Left lung (tissue), 10 donors: ENCODE results near the gene CHCHD4. TPM values are rescaled to one million over a fixed set of nuclear protein-coding genes. Genes with fewer than 3 reads are reported as not detected.
"Not testable (repeated sequence)": the region's sequence is repeated elsewhere in the genome, so short reads cannot be mapped to it uniquely, and the experiment has no call there.

ENCODE experiments used
- ATAC-seq: fragments of 200-7000 bp; cut with Tn5 transposase; one replicate; pipeline ENCODE4 v1.9.1; 2020; ENCODE audit warnings: moderate library complexity
- DNase-seq, 4 donors: peaks; one replicate each; pipeline ENCODE4 v3.0.0-alpha.2; 2013 to 2020
- H3K27ac ChIP-seq, 2 donors: fragments of 200-600 bp; sonication (generic) in 1 of 2; one replicate each; pipeline versions ENCODE4 v1.5.0 to v1.8.0; 2020 to 2021
- H3K27me3 ChIP-seq, 2 donors: fragments of 200-600 bp; sonication (generic) in 1 of 2; one replicate each; pipeline versions ENCODE4 v1.5.0 to v1.8.0; 2020 to 2021
- H3K36me3 ChIP-seq, 2 donors: fragments of 200-600 bp; sonication (generic) in 1 of 2; one replicate each; pipeline versions ENCODE4 v1.5.0 to v1.8.0; 2020 to 2021
- H3K4me1 ChIP-seq, 2 donors: fragments of 200-600 bp; one replicate each; pipeline ENCODE4 v1.8.0; 2021
- H3K4me3 ChIP-seq, 2 donors: fragments of 200-600 bp; sonication (generic) in 1 of 2; one replicate each; pipeline versions ENCODE4 v1.5.0 to v1.8.0; 2020 to 2021; ENCODE audit warnings: mild to moderate bottlenecking in 1 of 2
- H3K9me3 ChIP-seq, 2 donors: fragments of 200-600 bp; sonication (generic) in 1 of 2; one replicate each; pipeline versions ENCODE4 v1.5.0 to v1.8.0; 2020 to 2021
- intact Hi-C, 2 donors: fragments of 100-400 bp; cut with DNase I; formaldehyde crosslinking; loops; one replicate each; pipeline versions ENCODE4 v1.11.2 to v1.14.2; 2022
- polyA plus RNA-seq, 6 donors: library from polyadenylated mRNA; unstranded; fragments of 120-200 nt; gene quantifications; one replicate each; pipeline ENCODE4 v1.2.1, GENCODE V29; 2013; ENCODE audit not compliant: insufficient read length in 6 of 6
- total RNA-seq, 2 donors: library from RNA; stranded (reverse); fragmentation: NEBNext Ultra II Directional; extraction: Animal tissue kit (Norgen Biotek cat#: 25700); gene quantifications; one replicate each; pipeline ENCODE4 v1.2.1, GENCODE V29; 2021
- TF ChIP-seq, protein P1 (sequence below), 2 donors: fragments of 200-600 bp; sonication (generic) in 1 of 2; IDR thresholded peaks; one replicate each; pipeline versions ENCODE4 v1.5.0 to v1.8.0; 2021; ENCODE audit warnings: antibody characterized with exemption in 2 of 2
- donor health status: DM: no; HTN: yes; CAD: no.
- donor health status: DM: no; HTN: no; CAD: no.

Gene CHCHD4
- total and polyA plus RNA-seq, 8 donors: 9.6 to 15.3 (median 13.4) TPM

GRCh38 chr3:14117468-14118399 lies 6.9 kb downstream of the CHCHD4 start:
- ATAC-seq: no peak
- H3K4me1 ChIP-seq: peaks cover 0 to 7% of the 10 kb centered on the region in 2 donors
- H3K9me3 ChIP-seq: no peaks in the 10 kb centered on the region
- no peak overlapping the region for H3K27ac ChIP-seq
- DNase-seq: no peak
- peaks cover 0 to 43% of the 10 kb centered on the region in 2 donors for H3K36me3 ChIP-seq
- TF ChIP-seq, protein P1, sequence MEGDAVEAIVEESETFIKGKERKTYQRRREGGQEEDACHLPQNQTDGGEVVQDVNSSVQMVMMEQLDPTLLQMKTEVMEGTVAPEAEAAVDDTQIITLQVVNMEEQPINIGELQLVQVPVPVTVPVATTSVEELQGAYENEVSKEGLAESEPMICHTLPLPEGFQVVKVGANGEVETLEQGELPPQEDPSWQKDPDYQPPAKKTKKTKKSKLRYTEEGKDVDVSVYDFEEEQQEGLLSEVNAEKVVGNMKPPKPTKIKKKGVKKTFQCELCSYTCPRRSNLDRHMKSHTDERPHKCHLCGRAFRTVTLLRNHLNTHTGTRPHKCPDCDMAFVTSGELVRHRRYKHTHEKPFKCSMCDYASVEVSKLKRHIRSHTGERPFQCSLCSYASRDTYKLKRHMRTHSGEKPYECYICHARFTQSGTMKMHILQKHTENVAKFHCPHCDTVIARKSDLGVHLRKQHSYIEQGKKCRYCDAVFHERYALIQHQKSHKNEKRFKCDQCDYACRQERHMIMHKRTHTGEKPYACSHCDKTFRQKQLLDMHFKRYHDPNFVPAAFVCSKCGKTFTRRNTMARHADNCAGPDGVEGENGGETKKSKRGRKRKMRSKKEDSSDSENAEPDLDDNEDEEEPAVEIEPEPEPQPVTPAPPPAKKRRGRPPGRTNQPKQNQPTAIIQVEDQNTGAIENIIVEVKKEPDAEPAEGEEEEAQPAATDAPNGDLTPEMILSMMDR (IDR thresholded peaks at IDR 0.05): no peak
- intact Hi-C loops: loop anchor here in 1 of 2 donors (5.0 kb wide), 1 partner anchor 220 kb away; no protein-coding TSS in a partner anchor
- no peaks in the 10 kb centered on the region for H3K27me3 ChIP-seq
- H3K4me3 ChIP-seq: no peak overlapping the region

DNA sequence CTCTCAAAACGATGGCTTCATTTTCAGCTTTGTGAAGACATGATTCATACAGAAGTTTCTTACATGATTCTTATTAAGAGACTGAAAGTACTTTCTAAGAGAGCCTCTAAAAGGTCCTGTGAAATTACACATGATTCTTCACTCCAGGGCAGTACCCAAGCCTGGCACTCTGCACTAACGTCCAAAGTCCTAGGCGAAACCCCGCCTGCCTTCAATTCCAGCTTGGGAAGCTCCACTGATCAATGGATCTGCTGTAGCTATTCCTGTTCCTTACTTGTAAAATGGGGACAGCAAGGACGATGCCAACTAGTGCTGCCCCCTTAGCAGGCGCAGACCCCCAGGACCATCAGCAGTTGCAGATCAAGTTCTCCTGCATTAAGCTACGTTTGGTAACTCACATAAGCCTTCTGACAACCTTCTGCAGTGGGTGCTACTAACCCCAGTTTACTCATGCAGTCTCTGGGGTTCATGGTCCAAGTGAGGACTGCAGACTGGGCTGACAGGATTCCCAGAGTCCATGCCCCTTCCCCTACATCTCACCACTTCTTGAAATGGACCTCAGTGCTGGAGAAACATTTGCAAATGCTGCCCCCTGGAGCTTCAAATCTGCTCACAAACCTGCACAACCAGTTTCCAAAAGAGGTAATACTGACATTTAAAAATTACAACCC lies 10.6 kb downstream of the CHCHD4 start:
- no peak for ATAC-seq
- H3K4me1 ChIP-seq: peaks cover 0 to 6% of the 10 kb centered on the region in 2 donors
- DNase-seq: peak in 1 of 4 donors; percentile 35
- H3K36me3 ChIP-seq: peaks cover 0 to 61% of the 10 kb centered on the region in 2 donors
- no peak overlapping the region for H3K27ac ChIP-seq
- intact Hi-C loops: no loop called here
- H3K27me3 ChIP-seq: no peaks in the 10 kb centered on the region
- TF ChIP-seq, protein P1 (IDR thresholded peaks at IDR 0.05): no peak
- H3K4me3 ChIP-seq: no peak overlapping the region
- no peaks in the 10 kb centered on the region for H3K9me3 ChIP-seq

DNA sequence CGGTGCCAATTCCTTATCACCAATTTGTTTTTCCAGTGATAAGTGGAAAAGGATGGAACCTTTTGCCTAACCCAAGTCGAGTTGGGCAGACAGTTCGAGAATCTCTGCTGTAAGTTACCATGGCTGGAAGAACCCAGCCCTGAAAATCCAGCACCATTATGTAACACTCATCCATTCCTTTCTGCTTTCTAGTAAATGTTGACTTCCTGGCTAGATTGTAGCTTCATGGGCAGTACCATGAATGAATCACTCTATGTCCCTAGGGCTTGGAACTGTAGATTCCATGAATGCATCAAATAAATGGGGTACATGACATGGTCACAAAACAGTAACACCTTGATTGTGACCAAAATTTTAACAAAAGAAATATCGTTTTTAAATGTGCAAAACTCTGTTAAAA lies 14.0 kb downstream of the CHCHD4 start:
- Histone ChIP-seq H3K4me3 (no peak overlapping the region), H3K4me1 (no peaks in the 10 kb centered on the region), H3K27me3 (no peaks in the 10 kb centered on the region), H3K36me3 (peaks cover 0 to 54% of the 10 kb centered on the region in 2 donors), H3K9me3 (no peaks in the 10 kb centered on the region), H3K27ac (no peak overlapping the region)
- TF ChIP-seq, protein P1 (IDR thresholded peaks at IDR 0.05): no peak
- intact Hi-C loops: no loop called here
- ATAC-seq (no peak), DNase-seq (no peak)

- H3K4me3 ChIP-seq, H3K9me3 ChIP-seq, H3K4me1 ChIP-seq, H3K27ac ChIP-seq, H3K27me3 ChIP-seq, ATAC-seq, intact Hi-C loops, DNase-seq: not testable (repeated sequence)
- H3K36me3 ChIP-seq: peaks cover 0 to 45% of the 10 kb centered on the region in 2 donors
Observed at GRCh38 chr3:14109821-14110220, 14.8 kb downstream of the CHCHD4 start.

DNA sequence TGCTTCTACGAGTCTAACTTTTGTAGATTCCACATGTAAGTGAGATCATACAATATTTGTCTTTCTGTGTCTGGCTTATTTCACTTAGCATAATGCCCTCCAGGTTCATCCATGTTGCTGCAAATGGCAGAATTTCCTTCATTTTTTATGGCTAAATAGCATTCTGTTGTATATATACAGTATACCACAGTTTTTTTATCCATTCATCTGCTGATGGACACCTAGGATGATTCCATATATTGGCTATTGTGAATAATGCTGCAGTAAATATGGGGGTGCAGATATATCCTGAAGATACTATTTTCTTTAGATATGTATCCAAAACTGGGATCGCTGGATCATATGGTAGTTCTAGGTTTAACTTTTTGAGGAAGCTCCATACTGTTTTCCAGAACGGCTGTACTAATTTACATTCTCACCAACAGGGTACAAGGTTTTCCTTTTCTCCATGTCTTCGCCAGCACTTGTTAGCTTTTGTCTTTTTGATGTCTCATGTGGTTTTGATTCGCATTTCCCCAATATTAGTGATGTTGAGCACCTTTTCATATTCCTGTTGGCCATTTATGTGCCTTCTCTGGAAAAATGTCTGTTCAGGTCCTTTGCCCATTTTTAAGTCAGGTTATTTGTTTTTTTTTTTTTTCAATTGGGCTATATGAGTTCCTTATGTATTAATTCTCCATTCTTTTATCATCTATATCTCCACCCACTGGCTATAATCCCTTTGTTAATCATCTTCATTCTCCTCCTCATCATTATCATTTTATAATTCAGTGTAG lies 26.9 kb downstream of the CHCHD4 start:
- Histone ChIP-seq H3K36me3 (no peaks in the 10 kb centered on the region), H3K4me1 (no peaks in the 10 kb centered on the region), H3K9me3 (peaks cover 0 to 12% of the 10 kb centered on the region in 2 donors), H3K27ac (no peak overlapping the region), H3K27me3 (no peaks in the 10 kb centered on the region), H3K4me3 (no peak overlapping the region)
- no peak for DNase-seq
- TF ChIP-seq, protein P1 (IDR thresholded peaks at IDR 0.05): no peak
- intact Hi-C loops: no loop called here
- no peak for ATAC-seq
